ENCODE data around the gene C4orf33.
"Not testable (repeated sequence)": the region's sequence is repeated elsewhere in the genome, so short reads cannot be mapped to it uniquely, and the experiment has no call there.

Gene C4orf33, protein sequence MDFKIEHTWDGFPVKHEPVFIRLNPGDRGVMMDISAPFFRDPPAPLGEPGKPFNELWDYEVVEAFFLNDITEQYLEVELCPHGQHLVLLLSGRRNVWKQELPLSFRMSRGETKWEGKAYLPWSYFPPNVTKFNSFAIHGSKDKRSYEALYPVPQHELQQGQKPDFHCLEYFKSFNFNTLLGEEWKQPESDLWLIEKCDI

DNA sequence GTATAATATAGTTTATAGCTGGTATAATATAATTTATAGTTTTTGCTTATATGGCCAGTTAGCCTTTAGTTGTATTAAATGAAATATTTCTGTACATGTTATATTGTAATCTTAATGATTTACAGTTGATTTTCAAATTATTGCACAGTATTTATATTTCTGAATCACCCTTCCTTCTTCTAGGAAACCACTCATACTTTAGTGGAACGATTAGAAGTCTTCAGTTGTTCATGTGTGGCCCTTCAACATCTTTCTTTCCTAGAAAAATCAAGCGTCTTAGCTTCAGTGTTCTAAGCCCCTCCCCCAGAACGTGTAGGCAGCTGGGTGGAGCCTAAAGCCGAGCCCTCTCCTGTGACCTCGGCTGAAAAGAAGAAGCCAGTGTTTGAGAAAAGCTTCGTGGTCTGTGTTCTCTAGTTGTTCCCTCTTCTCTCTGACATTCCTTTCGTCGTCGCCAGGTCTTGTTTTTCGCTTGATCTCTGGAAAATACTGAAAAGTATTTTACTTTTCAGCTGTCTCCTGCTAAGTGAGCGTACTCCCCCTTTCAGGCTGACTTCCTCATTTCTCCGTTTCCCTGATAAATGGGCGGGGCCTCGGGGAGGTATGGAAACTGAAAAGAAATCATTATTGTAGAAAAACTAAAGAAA is at the start of gene C4orf33:
C4orf33 (plus strand) TSS at position 342 of the 644 bp plus-strand sequence. CDS start 6,459 bp downstream, outside the sequence.
- peak; percentile 12 for DNase-seq (ENCODE audit: low spot score)

DNA sequence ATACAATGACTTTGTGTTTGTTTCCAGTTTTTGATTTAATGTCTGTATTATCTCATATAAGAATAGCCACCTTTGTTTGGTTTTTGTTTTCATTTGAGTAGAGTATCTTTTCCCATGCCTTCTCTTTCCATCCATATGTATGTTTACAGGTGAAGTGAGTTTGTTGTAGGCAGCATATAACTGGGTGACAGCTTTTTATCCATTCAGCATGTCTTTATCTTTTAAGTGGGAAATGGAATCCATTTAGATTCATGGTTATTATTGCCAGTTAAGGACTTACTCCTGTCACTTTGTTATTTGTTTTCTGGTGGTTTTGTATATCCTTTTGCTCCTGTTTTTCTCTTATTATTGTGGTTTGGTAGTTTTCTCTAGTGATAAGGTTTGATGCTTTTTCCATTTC is 36.9 kb upstream of the C4orf33 start:
- DNase-seq (ENCODE audit: low spot score) = no peak

DNA sequence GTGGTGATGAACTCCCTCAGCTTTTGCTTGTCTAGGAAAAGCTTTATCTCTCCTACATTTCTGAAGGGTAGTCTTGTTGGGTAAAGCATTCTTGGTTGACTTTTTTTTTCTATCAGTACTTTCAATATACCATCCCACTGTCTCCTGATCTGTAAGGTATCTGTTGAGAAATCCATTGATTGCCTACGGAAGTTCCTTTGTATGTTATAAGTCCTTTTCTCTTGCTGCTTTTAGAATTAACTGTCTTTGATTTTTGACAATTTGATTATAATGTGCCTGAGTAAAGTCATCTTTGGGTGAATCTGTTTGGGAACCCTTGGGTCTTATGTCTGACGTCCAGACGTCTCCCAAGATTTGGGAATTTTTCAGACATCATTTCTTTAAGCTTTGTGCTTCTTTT is 33.4 kb upstream of the C4orf33 start:
- DNase-seq (ENCODE audit: low spot score) = no peak

DNA sequence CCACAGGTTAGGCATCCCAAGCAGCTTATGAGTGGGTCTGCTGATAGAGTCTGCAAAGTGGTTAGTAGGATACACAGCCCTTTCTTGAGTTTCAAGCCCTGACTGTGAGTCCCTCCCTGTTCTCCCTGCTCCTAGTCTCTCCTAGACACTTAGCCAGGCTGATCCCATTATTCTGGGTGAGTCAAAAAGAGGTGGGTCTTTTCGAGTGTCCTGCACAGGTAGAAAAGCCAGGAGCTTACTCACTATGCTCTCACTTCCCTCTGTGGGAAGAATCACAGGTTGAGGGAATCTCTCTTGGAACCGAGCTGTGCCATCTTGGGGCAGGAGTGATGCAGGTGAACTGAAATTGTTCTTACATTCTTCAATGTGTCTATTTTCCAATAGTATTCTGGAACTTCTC is 32.3 kb upstream of the C4orf33 start:
- DNase-seq (ENCODE audit: low spot score) = no peak

DNA sequence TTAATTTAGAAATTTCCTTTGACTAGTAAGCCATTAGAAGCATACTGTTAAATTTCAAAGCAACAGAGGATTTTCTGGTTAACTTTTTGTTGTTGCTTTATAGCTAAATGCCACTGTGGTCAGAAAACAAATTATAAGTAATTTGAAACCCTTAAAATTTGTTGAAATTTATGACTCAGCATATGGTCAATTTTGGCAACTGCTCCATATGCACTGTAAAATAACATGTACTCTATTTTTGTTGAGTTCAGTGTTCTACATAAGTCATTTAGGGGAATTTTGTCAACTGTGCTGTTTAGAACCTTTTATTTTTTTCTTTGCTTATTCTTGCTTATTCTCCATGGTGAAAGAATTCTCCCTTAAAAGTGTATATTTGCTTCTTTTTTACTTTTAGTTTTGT is 31.2 kb upstream of the C4orf33 start:
- DNase-seq (ENCODE audit: low spot score) = no peak

DNA sequence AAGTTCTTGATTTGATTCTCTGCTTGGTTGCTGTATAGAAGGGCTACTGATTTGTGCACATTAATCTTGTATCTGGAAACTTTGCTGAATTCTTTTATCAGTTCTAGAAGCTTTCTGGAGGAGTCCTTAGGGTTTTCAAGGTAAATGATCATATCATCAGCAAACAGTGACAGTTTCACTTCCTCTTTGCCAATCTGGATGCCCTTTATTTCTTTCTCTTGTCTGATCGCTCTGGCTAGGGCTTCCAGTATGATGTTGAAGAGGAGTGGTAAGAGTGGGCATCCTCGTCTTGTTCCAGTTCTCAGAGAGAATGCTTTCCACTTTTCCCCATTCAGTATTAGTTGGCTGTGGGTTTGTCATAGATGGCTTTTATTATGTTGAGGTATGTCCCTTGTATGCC is 26.4 kb upstream of the C4orf33 start:
- DNase-seq (ENCODE audit: low spot score) = not testable (repeated sequence)

DNA sequence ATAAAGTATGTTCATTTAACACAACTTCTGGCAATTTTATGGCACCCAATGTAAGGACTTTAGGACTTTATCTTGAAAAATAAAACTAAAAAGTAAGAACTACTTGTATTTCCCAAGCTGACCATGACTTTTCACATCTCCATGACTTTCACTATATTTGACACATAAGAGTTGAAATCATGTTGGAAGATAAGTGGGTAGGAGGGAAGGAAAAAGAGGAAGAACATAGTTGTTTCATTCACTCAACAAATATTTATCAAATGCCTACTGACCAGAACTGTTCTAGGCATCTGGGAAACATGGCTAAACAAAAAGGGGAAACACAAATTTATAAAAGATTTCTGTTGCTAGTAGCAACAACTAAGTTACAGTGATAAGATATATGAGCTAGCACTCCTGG is 18.6 kb upstream of the C4orf33 start:
- no peak for DNase-seq (ENCODE audit: low spot score)

DNA sequence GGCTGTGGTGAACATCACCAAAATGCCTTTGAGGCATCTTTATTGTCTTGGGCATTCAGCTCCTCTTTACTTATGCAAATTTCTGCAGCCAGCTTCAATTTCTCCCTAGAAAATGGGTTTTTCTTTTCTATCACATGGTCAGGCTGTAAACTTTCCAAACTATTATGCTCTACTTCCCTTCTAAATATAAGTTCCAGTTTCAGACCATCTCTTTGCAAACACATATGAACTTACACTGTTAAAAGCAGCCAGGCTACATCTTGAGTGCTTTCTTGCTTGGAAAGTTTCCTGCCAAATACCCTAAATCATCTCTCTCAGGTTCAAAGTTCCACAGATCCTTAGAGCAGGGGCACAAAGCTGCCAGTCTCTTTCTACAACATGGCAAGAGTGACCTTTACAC is 15.8 kb upstream of the C4orf33 start:
- no peak for DNase-seq (ENCODE audit: low spot score)

DNA sequence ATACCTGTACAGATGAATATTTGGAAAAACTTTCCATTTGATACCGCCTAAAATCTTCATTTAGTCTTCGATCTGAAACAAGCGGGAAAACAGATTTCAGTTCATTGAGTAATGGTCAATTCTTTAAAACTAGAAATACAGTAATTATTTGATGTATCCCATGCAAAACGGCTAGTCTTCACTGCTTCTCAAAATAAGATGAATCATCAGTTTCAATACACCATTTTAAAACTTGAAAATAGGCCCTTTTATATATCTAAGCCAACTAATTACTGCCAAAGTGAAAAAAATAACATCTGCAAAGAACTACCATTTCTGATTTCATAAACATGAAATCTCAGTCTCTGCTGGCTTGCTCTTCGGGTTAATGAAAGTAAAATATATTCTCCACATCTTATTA is 13.7 kb upstream of the C4orf33 start:
- no peak for DNase-seq (ENCODE audit: low spot score)

DNA sequence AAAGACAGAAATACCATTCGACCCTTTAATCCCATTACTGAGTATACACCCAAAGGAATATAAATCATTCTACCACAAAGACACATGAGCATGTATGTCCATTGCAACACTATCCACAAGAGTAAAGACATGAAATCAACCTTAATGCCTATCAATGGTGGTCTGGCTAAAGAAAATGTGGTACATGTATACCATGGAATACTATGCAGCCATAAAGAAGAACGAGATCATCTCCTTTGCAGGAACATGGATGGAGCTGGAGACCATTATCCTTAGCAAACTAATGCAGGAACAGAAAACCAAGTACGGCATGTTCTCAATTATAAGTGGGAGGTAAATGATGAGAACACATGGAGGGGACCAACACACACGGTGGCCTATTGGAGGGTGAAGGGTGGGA is 10.5 kb upstream of the C4orf33 start:
- no peak for DNase-seq (ENCODE audit: low spot score)

DNA sequence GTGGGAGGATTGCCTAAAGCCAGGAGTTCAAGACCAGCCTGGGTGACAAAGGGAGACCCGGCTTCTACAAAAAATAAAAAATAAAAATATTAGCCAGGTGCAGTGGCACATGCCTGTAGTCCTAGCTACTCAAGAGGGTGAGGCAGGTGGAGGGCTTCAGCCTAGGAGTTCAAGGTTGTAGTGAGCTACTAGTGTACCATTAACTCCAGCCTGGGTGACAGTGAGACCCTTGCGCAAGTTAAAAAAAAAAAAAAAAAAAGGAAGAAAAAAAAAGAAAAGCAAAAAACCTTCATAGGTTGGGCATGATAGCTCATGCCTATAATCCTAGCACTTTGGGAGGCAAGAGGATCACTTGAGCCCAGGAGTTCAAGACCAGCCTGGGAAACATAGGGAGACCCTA is 8.4 kb upstream of the C4orf33 start:
- no peak for DNase-seq (ENCODE audit: low spot score)

DNA sequence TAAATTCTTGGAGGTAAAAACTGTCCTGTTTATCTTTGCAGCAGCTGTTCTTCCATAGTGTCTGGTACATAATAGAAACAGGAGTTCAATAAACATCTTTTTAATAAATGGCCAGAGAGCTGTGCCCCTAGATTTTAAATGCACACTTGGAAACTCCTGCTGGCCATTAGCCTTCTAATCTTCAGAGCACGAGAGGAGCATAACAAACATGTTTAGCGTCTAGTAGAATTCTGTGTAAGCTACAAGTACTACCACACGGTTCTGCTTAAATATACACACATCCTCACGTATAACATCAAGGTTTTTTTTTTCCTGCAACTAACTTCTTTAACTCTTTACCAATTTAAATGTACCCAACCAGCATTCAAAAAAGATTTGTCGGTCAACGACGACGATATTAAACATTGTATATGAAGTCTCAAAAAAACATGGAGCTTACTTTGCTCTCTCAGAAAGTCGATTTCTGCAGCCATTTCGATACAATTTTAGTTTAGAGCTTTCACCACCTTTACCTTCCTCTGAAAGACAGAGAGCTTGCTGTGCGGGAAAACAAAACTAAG is 3.2 kb upstream of the C4orf33 start:
- no peak for DNase-seq (ENCODE audit: low spot score)

DNA sequence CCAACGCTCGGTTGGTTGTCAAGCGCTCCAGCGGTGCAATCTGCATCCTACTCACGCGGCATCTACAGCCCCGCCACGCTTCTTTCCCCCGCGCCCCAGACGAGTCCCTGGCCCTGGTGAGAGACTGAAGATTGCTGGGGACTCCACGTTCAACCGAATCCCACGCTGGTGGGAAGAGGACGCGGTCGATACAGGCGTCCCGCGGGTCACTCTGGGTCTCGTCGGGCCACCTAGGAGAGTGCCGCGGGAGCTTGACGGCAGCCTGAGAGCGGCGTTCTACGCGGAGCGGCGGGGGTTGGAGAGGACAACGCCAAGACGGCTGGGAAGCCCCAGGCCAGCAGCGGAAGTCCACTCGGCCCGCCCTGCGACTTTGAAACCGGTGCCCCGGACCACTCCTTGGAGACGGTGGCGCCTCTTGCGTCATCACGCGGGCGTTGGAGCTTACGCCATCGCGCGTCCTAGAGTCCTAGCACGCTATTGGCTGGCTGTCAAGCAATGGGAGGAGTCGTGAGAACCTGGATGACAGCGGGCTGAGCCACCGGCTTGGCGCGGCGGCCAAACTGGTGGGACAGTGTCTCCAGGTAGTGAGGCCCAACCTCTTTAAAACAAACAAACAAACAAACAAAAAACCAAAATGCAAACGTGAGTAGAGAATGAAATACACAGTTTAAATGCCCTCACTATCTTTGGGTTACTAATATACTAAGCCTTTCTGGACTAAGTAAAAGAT is 2.6 kb upstream of the C4orf33 start, which contains the start of gene SCLT1:
SCLT1 (minus strand) TSS at position 349 of the 730 bp plus-strand sequence. CDS start 436 bp downstream, outside the sequence.
- peak; percentile 57 for DNase-seq (ENCODE audit: low spot score)

DNA sequence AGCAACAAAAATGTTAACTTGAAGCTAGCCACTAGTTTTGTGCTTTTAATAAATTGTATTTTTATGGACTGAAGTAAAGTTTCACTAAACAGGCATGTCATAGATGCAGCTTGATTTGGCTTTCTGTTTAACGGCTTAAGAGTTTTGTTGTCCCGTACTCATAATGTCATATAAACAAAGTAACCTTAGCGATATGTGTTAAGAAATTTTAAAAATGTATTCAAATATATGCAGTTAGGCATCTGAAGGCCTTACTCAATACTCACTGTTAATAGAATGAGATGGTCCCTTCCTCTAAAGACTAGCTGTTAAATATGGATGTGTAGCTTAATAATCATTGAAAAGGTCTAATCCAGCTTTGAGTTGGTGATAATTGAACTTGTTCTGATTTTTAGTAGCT is 1.6 kb upstream of the C4orf33 start:
- DNase-seq (ENCODE audit: low spot score) = no peak

DNA sequence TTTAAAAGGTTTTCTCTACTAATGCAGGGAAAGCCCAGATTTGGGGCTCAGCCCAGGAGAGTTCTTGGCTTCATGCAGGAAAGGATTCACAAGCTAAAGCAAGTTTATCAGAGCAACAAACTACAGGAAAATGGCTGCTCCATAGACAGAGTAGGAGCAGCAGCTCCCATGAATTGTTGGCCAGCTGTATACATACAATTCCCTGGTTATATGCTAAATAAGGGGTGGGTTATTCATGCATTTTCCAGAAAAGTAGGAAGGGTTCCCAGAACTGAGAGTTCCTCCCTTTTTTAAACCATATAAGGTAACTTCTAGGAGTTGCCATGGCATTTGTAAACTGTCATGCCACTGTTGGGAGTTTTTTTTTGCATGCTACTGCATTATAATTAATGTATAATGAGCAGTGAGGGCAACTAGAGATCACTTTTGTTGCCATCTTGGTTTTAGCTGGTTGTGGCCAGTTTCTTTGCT is 2.6 kb downstream of the C4orf33 start:
- no peak for DNase-seq (ENCODE audit: low spot score)

DNA sequence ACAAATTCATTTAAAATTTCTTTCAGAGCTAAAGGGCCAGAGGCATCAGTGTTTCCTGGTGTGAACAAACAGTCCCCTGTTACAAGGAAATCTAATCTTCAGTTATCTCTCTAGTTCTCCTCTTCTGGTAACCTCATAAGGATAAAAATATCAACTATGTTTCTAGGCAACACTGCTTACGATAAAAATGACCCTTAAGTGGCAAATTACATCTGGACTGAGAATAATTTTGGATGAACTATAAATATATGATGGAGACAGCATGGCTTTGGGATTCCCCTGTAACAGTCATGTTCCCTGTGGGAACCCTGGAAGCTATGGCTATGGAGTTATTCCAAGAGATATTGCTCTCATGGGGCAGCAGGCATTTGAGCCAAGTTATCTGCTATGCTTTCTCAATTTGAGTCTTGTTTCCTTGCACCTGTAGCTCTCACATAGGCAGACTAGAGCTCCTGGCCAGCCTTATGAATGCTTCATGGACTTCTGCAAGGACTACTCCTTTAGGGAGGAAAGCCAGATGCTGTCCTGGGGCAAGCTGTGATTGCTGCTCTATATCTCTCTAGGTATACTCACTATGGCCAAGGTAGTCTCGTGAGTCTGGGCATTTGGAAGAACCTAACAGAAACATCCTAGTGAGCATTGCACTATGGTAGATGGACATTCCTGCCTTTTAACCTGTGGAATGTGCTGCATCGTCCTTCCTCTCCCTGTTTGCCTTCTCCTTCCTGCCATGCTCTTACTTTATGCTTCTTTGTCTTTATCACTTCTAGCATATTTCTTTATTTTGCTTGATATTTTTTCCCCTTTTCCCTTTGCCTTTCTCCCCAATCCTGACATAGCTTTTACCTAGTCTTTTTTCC is 14.2 kb downstream of the C4orf33 start:
- no peak for DNase-seq (ENCODE audit: low spot score)

DNA sequence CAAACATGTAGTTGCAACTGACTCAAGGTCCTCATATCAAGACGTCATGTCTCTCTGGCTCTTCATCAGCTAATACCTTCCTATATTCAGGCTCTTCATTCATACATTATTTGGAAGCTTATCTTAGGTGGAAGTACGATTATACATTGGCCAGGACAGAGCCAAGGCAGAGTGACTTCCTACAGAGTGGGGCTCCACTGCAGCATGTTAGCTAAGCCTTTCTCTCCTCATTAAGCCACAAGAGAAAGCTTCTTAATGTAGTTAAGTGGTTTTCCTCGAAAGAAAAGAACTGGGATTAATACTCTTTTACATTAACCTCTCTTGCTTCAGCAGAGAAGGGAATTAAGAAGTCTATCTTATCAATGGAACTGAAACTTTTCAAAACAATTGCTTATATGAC is 15.0 kb downstream of the C4orf33 start:
- DNase-seq (ENCODE audit: low spot score) = no peak

DNA sequence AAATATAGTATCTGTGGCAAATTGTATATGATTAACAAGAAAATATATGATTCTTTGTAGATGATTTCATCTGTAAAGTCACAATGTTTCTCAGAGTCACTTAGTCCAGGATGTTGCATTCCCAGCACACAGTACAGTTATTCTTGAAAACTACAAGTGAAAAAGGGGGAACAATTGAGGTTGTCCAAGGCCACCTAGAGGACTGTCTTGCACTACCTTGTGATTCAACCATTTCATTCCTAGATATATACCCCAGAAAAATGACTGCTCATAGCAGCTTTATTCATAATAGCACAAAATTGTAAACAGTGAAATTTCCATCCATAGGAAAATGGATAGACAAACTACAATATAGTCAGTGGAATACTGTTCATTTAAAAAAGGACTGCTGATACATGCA is 16.0 kb downstream of the C4orf33 start:
- DNase-seq (ENCODE audit: low spot score) = no peak

DNA sequence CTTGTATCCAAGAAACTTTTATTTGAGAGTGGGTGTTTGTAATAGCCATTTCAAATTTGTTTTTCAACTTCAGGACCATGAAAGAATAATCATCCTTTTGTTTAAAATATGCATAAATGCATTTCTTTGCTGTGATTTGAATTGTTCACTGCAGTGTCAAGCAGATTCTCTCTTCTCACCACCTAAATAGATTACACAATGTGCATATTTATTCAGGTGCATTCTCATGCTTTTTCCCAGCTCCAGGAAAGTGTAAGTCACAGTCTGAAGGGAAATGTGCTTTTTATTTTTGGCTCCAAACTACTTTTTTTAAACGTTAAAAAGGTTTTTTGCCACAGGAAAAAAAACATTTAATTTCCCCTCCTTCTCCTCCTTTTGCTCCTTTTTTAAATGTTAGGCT is 17.5 kb downstream of the C4orf33 start:
- DNase-seq (ENCODE audit: low spot score) = no peak

DNA sequence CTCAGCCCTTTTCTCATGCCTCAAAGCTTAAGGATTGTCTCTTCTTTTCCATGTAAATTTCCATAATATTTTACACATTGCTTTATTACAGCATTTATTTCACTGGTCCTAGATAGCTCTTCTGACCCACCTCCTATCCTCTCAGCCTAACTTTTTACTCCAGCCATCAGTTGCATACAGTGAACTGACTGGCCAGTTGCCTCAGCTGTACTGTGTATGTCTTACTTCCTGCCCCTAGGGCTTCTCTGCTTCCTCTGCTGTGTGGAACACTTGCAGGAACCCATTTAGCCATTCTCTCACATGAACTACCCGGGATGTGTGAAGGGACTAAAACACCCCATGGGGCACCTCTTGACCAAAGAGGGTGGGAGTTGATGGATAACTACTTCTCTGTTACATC is 18.0 kb downstream of the C4orf33 start:
- no peak for DNase-seq (ENCODE audit: low spot score)

DNA sequence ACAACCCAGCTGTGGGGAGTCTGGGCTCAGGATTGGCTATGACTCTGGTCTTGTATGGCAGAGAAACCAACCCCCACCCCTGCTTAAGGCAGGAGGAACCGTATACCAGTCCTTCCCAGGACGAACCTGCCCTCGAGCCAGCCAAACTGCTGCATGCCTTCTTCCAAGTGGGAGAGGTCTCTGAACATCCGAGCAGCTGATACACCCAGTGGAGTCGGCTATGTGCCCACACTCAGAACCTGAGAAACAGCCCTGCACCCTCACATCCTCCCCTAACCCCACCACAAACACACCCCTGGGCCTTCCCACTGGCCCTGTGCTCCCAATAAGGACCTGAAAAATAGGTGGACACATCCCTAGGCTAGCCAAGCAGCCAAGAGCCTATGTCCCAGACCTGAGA is 21.8 kb downstream of the C4orf33 start:
- DNase-seq (ENCODE audit: low spot score) = no peak

DNA sequence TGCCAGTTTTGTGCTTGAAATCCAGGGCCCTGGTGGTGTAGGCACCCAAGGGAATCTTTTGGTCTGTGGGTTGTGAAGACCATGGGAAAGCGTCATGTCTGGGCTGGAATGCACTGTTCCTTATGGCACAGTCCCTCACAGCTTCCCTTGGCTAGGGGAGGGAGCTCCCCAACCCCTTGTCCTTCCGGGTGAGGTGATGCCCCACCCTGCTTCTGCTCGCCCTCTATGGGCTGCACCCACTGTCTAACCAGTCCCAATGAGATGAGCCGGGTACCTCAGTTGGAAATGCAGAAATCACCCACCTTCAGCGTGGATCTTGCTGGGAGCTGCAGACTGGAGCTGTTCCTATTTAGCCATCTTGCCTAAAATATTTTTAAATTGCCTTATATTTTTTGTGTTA is 30.7 kb downstream of the C4orf33 start:
- not testable (repeated sequence) for DNase-seq (ENCODE audit: low spot score)
